ENCODE data around the gene NEGR1. TPM values are rescaled to one million over a fixed set of nuclear protein-coding genes. Genes with fewer than 3 reads are reported as not detected.

The NEGR1 gene
- total RNA-seq, 2 experiments from 2014 or later = not detected

DNA sequence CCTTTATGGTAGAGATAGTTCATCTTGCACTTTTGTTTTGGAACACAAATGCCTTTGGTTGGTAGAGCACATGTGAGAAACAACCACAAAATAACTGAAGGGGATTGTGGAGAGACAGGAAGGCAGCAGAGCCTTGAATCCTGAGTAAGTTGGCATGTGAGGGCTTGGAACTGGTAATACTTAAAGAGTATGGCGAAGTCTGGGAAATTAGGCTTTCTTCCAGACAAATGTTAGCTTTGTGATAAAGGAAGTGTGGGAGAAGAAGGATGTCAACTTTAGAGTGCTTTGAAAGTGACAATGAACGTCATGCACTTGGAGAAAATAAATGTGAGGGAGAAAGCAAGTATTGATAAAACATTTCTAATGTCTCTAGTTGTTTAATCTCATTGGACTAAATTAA is 725.2 kb downstream of the NEGR1 start:
- intact Hi-C loops (cut with micrococcal nuclease; ENCODE audit: unreplicated experiment) = no loop called here
- POLR2A ChIA-PET = interaction anchor here (1.0 kb wide), 1 partner anchor 8 kb away, joined by 3 read pairs; no protein-coding TSS in a partner anchor
- BruUV-seq (replicated peaks) = no TSS peak
- no peaks in the 10 kb centered on the region for H3K9me2 ChIP-seq (ENCODE audit: insufficient read depth, low read length)
- no peak overlapping the region for H3K4me3 ChIP-seq (ENCODE audit: low read depth, low read length, poor library complexity, severe bottlenecking)
- no peak for DNase-seq (ENCODE audit: low spot score)
- no peaks in the 10 kb centered on the region for H3K36me3 ChIP-seq (ENCODE audit: insufficient read depth, low read length)
- H2AFZ ChIP-seq (ENCODE audit: low read length) = no peak overlapping the region
- no peaks in the 10 kb centered on the region for H3K79me2 ChIP-seq (ENCODE audit: insufficient read depth, low read depth, low read length)
- H3K4me2 ChIP-seq (ENCODE audit: low read length) = no peak overlapping the region
- no peak overlapping the region for H3K27ac ChIP-seq (ENCODE audit: low read depth, low read length, poor library complexity, severe bottlenecking)
- H3K4me1 ChIP-seq (ENCODE audit: insufficient read depth, low read length, poor library complexity, severe bottlenecking) = no peaks in the 10 kb centered on the region
- CTCF ChIA-PET (ENCODE audit: unreplicated experiment) = no interaction called here
- H4K20me1 ChIP-seq (ENCODE audit: insufficient read depth, low read length) = no peaks in the 10 kb centered on the region
- TF ChIP-seq, protein P1, sequence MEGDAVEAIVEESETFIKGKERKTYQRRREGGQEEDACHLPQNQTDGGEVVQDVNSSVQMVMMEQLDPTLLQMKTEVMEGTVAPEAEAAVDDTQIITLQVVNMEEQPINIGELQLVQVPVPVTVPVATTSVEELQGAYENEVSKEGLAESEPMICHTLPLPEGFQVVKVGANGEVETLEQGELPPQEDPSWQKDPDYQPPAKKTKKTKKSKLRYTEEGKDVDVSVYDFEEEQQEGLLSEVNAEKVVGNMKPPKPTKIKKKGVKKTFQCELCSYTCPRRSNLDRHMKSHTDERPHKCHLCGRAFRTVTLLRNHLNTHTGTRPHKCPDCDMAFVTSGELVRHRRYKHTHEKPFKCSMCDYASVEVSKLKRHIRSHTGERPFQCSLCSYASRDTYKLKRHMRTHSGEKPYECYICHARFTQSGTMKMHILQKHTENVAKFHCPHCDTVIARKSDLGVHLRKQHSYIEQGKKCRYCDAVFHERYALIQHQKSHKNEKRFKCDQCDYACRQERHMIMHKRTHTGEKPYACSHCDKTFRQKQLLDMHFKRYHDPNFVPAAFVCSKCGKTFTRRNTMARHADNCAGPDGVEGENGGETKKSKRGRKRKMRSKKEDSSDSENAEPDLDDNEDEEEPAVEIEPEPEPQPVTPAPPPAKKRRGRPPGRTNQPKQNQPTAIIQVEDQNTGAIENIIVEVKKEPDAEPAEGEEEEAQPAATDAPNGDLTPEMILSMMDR (conservative IDR thresholded peaks at IDR 0.05; ENCODE audit: low read length) = no peak
- TF ChIP-seq EZH2phosphoT487 (IDR thresholded peaks at IDR 0.05; ENCODE audit: borderline replicate concordance, low read depth, low read length) = no peak
- H3K9me3 ChIP-seq (ENCODE audit: low read length) = no peaks in the 10 kb centered on the region

GRCh38 chr1:71548398-71548890 is 733.9 kb downstream of the NEGR1 start:
- BruUV-seq (replicated peaks) = no TSS peak
- TF ChIP-seq, protein P1 (conservative IDR thresholded peaks at IDR 0.05; ENCODE audit: low read length) = no peak
- no peak for TF ChIP-seq EZH2phosphoT487 (IDR thresholded peaks at IDR 0.05; ENCODE audit: borderline replicate concordance, low read depth, low read length)
- CTCF ChIA-PET (ENCODE audit: unreplicated experiment) = no interaction called here

DNA sequence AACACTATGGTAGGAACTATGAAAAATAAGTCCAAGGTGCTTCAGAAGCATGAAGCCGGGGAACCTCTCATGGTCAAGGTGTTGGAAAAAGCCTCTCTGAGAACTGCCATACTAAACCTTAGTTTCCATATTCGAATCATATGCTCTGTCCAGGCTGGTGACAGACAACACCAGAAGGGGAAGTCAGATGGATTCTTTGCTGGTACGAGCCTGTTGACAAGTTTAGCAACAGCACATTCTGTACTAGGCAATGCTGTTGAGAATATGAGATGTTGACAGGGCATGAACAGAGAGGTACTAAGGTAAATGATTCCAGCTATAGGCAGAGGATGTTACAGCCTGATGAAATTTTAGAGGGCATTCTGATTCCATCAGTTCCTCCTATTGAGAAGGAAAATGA is 740.2 kb downstream of the NEGR1 start:
- H3K79me2 ChIP-seq (ENCODE audit: insufficient read depth, low read depth, low read length) = no peaks in the 10 kb centered on the region
- no peaks in the 10 kb centered on the region for H3K4me1 ChIP-seq (ENCODE audit: insufficient read depth, low read length, poor library complexity, severe bottlenecking)
- DNase-seq (ENCODE audit: low spot score) = no peak
- H3K27ac ChIP-seq (ENCODE audit: low read depth, low read length, poor library complexity, severe bottlenecking) = no peak overlapping the region
- POLR2A ChIA-PET = no interaction called here
- no peak overlapping the region for H3K4me3 ChIP-seq (ENCODE audit: low read depth, low read length, poor library complexity, severe bottlenecking)
- no peak overlapping the region for H3K4me2 ChIP-seq (ENCODE audit: low read length)
- no peaks in the 10 kb centered on the region for H3K36me3 ChIP-seq (ENCODE audit: insufficient read depth, low read length)
- H3K9me2 ChIP-seq (ENCODE audit: insufficient read depth, low read length) = no peaks in the 10 kb centered on the region
- no peak overlapping the region for H2AFZ ChIP-seq (ENCODE audit: low read length)
- no peaks in the 10 kb centered on the region for H4K20me1 ChIP-seq (ENCODE audit: insufficient read depth, low read length)
- CTCF ChIA-PET (ENCODE audit: unreplicated experiment) = no interaction called here
- BruUV-seq (replicated peaks) = no TSS peak
- intact Hi-C loops (cut with micrococcal nuclease; ENCODE audit: unreplicated experiment) = no loop called here
- no peaks in the 10 kb centered on the region for H3K9me3 ChIP-seq (ENCODE audit: low read length)
- TF ChIP-seq, protein P1 (conservative IDR thresholded peaks at IDR 0.05; ENCODE audit: low read length) = no peak

More at GRCh38 chr1:71548398-71548890, 733.9 kb downstream of the NEGR1 start:
- Histone ChIP-seq H3K4me3 (ENCODE audit: low read depth, low read length, poor library complexity, severe bottlenecking) (no peak overlapping the region), H3K9me2 (ENCODE audit: insufficient read depth, low read length) (no peaks in the 10 kb centered on the region), H3K36me3 (ENCODE audit: insufficient read depth, low read length) (no peaks in the 10 kb centered on the region), H3K4me2 (ENCODE audit: low read length) (no peak overlapping the region), H3K4me1 (ENCODE audit: insufficient read depth, low read length, poor library complexity, severe bottlenecking) (no peaks in the 10 kb centered on the region), H3K9me3 (ENCODE audit: low read length) (no peaks in the 10 kb centered on the region), H3K27ac (ENCODE audit: low read depth, low read length, poor library complexity, severe bottlenecking) (no peak overlapping the region), H4K20me1 (ENCODE audit: insufficient read depth, low read length) (no peaks in the 10 kb centered on the region), H3K79me2 (ENCODE audit: insufficient read depth, low read depth, low read length) (no peaks in the 10 kb centered on the region), H2AFZ (ENCODE audit: low read length) (no peak overlapping the region)
- no peak for DNase-seq (ENCODE audit: low spot score)
- POLR2A ChIA-PET = interaction anchor here (0.7 to 0.9 kb wide), 3 partner anchors 9 to 240 kb away, joined by 3 to 4 read pairs (median 3); no protein-coding TSS in a partner anchor
- intact Hi-C loops (cut with micrococcal nuclease; ENCODE audit: unreplicated experiment) = no loop called here

All from OCI-LY7 (cell line).